ENCODE data around the gene CCDC102A.

CCDC102A gene

DNA sequence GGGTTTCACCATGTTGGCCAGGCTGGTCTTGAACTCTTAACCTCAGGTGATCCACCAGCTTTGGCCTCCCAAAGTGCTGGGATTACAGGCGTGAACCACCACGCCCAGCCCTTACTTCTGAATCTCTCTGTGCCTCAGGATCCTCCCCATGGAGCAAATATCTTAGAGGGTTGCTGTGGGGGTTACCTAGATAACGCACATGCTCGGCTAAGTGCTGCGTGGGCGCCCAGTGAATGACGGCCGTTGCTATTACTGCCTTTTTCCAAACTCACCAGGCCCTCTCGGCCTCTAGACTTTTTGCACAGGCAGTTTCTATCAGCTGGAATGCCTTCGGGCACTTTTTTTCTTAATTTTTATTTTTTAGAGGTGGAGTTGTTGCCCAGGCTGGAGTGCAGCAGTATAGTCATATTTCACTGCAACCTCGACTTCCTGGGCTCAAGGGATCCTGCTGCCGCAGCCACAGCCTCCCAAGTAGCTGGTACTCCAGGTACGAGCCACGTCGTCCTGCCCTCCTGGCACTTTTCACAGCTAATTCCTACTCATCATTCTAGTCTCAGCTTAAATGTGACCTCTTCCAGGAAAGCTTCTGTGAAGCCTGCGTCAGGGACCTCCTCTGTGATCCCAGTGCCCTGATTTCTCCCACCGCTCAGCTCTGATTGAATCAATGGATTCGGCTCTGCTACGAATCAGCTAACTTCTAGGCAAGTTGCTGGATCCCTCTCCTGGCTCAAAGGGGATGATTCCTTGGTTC lies 8.6 kb downstream of the CCDC102A start:
- TF ChIP-seq, protein P1, sequence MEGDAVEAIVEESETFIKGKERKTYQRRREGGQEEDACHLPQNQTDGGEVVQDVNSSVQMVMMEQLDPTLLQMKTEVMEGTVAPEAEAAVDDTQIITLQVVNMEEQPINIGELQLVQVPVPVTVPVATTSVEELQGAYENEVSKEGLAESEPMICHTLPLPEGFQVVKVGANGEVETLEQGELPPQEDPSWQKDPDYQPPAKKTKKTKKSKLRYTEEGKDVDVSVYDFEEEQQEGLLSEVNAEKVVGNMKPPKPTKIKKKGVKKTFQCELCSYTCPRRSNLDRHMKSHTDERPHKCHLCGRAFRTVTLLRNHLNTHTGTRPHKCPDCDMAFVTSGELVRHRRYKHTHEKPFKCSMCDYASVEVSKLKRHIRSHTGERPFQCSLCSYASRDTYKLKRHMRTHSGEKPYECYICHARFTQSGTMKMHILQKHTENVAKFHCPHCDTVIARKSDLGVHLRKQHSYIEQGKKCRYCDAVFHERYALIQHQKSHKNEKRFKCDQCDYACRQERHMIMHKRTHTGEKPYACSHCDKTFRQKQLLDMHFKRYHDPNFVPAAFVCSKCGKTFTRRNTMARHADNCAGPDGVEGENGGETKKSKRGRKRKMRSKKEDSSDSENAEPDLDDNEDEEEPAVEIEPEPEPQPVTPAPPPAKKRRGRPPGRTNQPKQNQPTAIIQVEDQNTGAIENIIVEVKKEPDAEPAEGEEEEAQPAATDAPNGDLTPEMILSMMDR (IDR thresholded peaks at IDR 0.05; ENCODE audit: extremely low read depth, insufficient read depth, missing control alignments), result no peak
- in situ Hi-C loops (cut with MboI; ENCODE audit: low pct_unique_long_range_greater_than_20kb, low sequenced_read_pairs, unreplicated experiment), result no loop called here
- no peak for DNase-seq (ENCODE audit: low spot score)

DNA sequence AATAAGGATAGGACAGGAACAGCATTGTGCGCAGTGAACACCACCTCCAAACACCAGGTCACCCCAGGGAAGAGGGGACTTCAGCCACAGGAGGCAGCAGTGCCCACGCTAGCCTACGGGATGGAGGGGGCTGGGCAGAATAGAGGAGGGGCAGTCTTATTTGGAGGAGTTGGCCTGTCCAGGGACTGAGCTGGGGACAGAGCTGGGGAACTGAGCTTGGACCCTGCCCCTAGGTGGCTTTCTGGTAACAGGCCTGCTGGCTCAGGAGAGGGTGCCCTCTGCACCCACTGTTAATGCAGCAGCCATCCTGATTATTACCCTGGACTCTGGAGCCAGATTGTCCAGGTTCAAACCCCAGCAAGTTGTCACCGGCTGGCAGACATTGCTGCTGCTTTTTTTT lies 9.3 kb downstream of the CCDC102A start:
- no peak for DNase-seq (ENCODE audit: low spot score)
- TF ChIP-seq, protein P1 (IDR thresholded peaks at IDR 0.05; ENCODE audit: extremely low read depth, insufficient read depth, missing control alignments), result no peak
- in situ Hi-C loops (cut with MboI; ENCODE audit: low pct_unique_long_range_greater_than_20kb, low sequenced_read_pairs, unreplicated experiment), result no loop called here

GRCh38 chr16:57526498-57526897 lies 9.9 kb downstream of the CCDC102A start:
- in situ Hi-C loops (cut with MboI; ENCODE audit: low pct_unique_long_range_greater_than_20kb, low sequenced_read_pairs, unreplicated experiment), result no loop called here
- TF ChIP-seq, protein P1 (IDR thresholded peaks at IDR 0.05; ENCODE audit: extremely low read depth, insufficient read depth, missing control alignments), result no peak
- no peak for DNase-seq (ENCODE audit: low spot score)

DNA sequence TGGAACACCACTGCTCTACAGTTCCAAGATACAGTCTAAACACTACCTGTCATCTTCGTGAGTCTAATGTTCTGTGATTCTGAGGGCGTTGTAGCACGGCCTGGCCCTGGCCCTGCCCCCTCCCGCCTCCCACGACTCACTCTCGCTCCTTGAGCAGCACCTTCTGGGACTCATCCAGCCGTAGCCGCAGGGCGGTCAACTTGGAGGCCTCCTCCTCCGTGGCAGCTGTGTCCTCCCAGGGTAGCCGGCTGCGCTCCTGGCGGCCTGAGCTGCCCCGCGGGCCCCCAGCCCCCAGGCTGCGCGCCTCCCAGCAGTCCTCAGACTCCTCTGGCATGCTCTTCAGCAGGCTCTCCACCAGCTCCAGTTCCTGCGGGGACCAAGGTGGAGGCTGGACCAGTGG lies 10.6 kb downstream of the CCDC102A start:
- DNase-seq (ENCODE audit: low spot score), result no peak
- TF ChIP-seq, protein P1 (IDR thresholded peaks at IDR 0.05; ENCODE audit: extremely low read depth, insufficient read depth, missing control alignments), result no peak
- in situ Hi-C loops (cut with MboI; ENCODE audit: low pct_unique_long_range_greater_than_20kb, low sequenced_read_pairs, unreplicated experiment), result no loop called here

DNA sequence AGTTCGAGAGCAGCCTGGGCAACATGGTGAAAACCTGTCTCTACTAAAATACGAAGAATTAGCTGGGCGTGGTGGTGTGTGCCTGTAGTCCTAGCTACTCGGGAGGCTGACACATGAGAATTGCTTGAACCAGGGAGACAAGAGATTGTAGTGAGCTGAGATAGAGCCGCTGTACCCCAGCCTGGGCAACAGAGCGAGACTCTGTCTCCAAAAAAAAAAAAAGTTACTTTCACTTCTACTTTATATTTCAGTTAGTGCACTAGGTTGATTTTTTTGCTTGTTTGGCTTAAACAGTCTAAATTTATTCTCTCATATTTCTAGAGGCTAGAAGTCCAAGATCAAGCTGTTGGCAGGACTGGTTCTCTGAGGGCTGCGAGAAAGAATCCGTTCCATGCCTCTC lies 13.4 kb downstream of the CCDC102A start:
- no peak for DNase-seq (ENCODE audit: low spot score)
- in situ Hi-C loops (cut with MboI; ENCODE audit: low pct_unique_long_range_greater_than_20kb, low sequenced_read_pairs, unreplicated experiment), result no loop called here
- TF ChIP-seq, protein P1 (IDR thresholded peaks at IDR 0.05; ENCODE audit: extremely low read depth, insufficient read depth, missing control alignments), result no peak

GRCh38 chr16:57519796-57520360 lies 16.5 kb downstream of the CCDC102A start:
- peak; percentile 95 for DNase-seq (ENCODE audit: low spot score)
- in situ Hi-C loops (cut with MboI; ENCODE audit: low pct_unique_long_range_greater_than_20kb, low sequenced_read_pairs, unreplicated experiment), result no loop called here
- TF ChIP-seq, protein P1 (IDR thresholded peaks at IDR 0.05; ENCODE audit: extremely low read depth, insufficient read depth, missing control alignments), result peak; percentile 99
